Activated CD4-positive, alpha-beta T cell treated with anti-CD3 and anti-CD28 coated beads for 4 hours (primary cell): ENCODE results near the gene GRK5.

ENCODE experiments used
- DNase-seq, 2 donors: peaks; one replicate each; pipeline ENCODE4 v3.0.0-alpha.2; 2020

Gene GRK5

GRCh38 chr10:119199231-119199992 lies 8.0 kb upstream of the GRK5 start:
- DNase-seq = peak; percentile 32 to 44

GRCh38 chr10:119201233-119201632 lies 6.1 kb upstream of the GRK5 start:
- no peak for DNase-seq

- no peak for DNase-seq
Measured at GRCh38 chr10:119203006-119203405, 4.4 kb upstream of the GRK5 start.

DNA sequence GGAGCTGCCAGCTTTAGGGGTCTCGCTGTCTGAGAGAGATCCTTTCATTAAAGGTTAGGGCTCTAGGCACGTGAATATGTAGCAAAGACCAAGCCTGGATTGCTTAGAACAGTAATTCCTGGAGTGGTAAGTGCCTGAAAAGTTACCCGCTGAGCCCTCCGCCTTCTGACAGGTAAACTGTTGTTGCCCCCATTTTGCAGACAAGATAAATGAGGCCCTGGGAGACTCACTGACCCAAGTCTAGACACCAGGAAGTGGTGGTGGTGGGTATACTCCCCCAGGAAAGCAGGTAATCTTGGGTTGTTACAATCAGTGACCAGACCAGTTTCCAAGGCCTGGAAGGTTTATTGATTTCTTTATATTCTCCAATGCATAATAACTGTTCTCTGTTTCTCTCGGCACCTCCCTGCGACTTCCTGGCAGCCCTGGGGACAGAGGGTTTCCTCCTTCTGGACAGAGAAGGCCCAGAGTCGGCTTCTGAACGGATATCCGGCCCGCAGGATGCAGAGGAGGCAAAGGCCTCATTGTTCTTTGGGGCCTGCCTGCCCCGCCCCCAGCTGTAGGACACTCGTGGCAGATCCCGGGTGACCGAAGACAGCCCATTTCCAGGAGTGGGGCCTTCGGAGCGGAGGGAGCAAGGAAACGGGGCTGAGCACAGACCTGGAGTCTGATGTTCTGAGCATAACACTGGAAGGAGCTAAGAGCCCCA lies 1.3 kb upstream of the GRK5 start:
- DNase-seq = peak in 1 of 2 donors; percentile 47

- peak; percentile 72 to 74 for DNase-seq
Measured at GRCh38 chr10:119206603-119207365, 587 bp upstream of the GRK5 start.

DNA sequence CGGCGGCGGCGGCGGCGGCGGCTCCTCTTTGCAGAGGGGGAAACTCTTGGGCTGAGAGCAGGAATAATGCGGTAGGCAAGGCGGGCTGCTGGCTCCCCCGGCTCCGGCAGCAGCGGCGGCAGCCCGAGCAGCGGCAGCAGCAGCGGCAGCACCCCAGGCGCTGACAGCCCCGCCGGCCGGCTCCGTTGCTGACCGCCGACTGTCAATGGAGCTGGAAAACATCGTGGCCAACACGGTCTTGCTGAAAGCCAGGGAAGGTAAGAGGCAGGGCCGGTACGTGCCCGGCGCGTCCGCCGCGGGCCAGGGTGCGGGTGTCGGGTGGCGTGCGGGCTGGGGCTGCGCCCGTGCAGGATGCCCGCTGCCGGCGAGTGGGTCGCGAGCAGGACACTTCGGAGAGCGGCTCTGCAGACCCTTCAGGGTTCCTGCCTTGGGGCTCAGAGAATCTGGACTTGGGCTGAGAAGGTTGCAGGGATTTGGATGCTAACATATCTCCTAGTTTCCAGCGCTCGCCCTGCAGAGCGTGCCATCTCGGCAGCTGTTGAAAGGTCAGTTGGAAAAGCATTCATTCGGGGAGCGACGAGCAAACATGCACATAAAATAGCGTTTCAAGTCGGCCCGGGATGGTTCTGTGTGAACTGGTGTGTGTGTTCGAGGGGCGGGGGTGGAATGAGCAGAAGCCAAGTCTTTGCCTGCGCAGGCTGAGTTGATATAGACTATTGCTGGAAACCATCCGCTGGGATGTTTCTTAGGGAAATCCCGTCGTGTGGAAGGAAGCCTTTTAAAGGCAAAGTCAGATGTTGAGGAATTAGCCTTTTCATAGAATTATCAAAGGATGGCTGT lies 562 bp downstream of the GRK5 start:
- DNase-seq = peak; percentile 22 to 43

DNA sequence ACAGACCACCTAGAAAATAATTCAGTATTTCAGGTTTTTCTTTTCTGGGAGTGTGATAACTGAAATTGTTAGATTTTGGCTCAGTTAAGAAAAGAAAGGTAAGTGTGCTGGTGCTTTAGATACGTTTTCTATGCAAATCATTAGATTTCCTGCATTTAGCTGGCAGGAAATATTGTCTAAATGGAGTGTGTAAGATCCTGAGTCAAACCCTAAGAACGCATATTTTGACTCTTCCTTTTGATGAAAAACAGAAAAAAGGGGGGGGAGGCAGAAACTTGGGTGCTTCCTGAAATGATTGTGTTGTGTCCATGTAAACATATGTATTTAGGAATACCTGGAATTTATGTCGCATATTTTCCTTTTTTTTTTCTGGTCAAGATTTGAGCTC lies 1.2 kb downstream of the GRK5 start:
- no peak for DNase-seq

DNA sequence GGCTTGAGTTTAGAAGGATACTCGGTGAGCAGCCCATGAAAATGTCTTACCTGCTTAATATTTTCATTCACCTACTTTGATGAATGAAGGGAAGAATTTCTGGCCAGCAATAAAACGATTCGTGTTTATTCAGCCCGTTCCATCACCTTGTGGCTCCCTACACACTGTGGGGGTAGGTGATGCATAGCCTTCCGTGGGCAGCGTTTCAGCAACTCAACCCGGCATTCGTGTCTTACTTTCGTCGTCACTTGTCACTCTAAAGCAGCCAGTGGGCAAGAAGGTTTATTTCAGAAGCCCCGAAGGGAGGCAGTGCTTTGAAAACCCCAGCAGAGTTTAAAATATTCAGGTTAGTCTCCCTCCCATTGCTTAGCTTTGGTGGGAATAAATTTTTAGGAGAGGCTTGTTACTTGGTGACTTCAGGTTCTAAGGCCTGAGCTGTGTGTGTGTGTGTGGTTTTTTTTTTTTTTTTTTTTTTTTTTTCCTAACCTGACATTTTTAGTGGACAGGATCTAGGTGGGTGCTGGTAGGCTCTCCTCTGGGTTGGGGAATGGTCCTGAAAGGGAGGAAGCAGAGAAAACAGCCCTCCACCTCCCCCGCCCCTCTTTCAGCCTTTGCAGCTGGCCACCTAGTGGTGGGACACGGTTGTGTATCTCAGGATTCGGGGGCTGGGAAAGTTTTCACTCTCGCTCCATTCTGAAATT lies 1.8 kb downstream of the GRK5 start:
- peak; percentile 65 to 66 for DNase-seq

GRCh38 chr10:119209736-119210355 lies 2.5 kb downstream of the GRK5 start:
- DNase-seq = no peak

- no peak for DNase-seq
Measured at GRCh38 chr10:119210633-119211032, 3.3 kb downstream of the GRK5 start.

DNA sequence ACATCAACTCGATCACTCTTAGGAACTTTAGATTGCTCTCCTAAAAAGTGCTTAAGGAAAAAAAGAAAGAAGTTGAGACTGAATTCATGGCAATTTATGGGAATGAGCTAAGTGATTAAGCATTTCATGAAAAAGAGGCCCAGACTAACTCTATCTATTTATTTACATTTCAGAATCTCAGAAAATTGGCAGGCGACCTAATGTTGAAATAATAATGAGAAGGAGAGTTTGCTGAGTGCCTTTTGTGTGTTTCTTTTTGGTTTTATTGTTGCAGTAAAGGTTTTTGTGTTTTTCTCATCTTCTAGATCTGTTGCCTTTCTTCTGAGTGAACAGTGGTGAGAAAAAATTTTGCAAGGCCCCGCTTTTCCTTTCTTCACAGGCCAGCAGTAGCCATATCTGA lies 3.8 kb downstream of the GRK5 start:
- no peak for DNase-seq

- no peak for DNase-seq
Measured at GRCh38 chr10:119211625-119212441, 4.5 kb downstream of the GRK5 start.

DNA sequence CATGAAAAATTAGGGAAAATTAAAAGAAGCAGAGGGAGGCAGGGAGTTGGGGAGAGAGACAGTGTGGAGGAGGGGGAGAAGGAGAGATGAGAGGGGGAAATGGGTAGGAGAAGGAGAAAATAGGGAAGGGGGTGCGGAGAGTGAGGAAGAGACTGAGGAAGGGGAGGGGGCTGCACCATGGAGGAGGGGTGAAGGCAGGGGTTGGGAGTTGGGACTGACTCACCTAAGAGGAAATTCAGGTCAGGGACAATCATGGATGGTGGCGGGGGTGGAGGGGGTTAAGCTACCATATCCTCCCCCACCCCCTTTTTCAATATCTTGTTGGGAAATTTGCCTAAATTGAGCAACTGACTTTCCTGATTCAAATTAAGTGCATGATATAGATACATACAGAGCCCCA lies 8.0 kb downstream of the GRK5 start:
- no peak for DNase-seq

DNA sequence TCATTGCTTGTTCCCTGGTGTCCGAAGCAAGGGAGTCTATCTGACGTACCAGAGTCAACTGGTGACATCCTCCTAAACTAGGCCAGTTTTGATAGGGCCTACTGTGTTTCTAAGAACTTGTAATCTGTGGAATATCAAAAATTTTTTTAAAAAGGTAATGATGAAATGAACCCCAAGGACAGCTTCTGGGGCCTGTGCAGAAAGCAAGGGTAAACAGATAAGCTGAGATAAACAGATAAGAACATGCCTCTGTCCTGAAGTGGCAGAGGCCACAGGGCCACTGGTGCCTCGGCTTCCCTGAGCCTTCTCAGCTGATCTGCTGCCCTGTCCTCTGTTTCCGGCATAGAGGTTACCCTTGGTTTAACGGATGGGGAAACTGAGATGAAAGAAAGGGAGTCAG lies 8.8 kb downstream of the GRK5 start:
- DNase-seq = no peak

- DNase-seq = no peak
Measured at GRCh38 chr10:119217401-119217800, 10.0 kb downstream of the GRK5 start.

DNA sequence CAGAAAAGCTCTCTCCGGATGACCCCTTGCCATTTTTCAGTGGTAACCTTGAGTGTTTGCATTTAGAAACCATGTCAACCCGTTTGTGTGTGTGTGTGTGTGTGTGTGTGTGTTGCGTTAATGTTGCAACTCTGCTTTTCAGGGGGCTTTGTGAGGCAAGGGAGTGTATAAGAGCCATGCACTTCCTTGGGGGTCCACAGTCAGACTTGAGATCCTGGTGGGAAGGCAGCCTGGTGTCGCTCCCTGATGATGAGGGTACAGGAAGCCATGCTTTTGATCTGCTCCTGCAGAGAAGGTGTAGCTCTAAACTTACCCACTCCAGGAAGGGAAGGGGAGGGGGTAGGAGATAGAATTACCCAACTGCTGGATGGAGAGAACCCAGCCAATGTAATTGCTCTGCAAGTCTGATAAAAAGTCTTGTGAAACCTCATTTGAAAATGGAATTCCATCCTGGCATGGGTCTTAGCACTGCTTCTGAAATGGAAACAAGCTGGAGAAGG lies 10.7 kb downstream of the GRK5 start:
- no peak for DNase-seq

- DNase-seq = no peak
Measured at GRCh38 chr10:119219871-119220270, 12.5 kb downstream of the GRK5 start.

DNA sequence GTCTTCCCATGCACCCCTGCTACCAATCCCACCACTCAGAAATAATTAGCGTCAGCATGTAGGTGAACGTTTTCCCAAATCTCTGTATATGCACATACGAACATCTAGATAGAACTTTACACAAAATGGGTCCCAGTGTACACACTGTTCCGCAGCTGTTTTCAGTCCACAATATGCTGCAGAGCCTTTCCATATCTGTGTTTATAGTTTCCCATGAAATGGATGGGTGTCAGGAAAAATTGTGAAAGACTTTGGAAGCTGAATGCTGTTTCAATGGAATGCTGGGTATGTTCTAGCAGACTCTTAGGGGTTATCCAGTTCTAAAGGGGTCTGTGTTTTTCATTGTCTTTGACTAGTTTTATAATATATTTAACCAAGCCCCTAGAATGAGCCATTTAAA lies 13.8 kb downstream of the GRK5 start:
- DNase-seq = no peak

GRCh38 chr10:119221666-119222065 lies 14.3 kb downstream of the GRK5 start:
- DNase-seq = no peak

GRCh38 chr10:119222537-119222936 lies 15.2 kb downstream of the GRK5 start:
- no peak for DNase-seq

- DNase-seq = no peak
Measured at GRCh38 chr10:119222966-119223386, 15.6 kb downstream of the GRK5 start.
